Progenitor cell of endocrine pancreas (in vitro differentiated cells): ENCODE measurements around the gene GATA5. TPM values are rescaled to one million over a fixed set of nuclear protein-coding genes. Genes with fewer than 3 reads are reported as not detected.

Source experiments
- DNase-seq: peaks from one replicate; pipeline ENCODE4 v3.0.0; 2021; ENCODE audit warnings: low spot score; ENCODE audit not compliant: unreplicated experiment
- H3K27ac Mint-ChIP-seq: 2 replicates; pipeline ENCODE4 v1.8.0; 2021; ENCODE audit warnings: mild to moderate bottlenecking, moderate library complexity, mixed read lengths
- H3K27me3 Mint-ChIP-seq: 2 replicates; pipeline ENCODE4 v1.8.0; 2021; ENCODE audit warnings: mixed read lengths
- H3K36me3 Mint-ChIP-seq: 2 replicates; pipeline ENCODE4 v1.8.0; 2022; ENCODE audit warnings: mixed read lengths; ENCODE audit not compliant: insufficient read depth
- H3K4me1 Mint-ChIP-seq: 2 replicates; pipeline ENCODE4 v1.8.0; 2021; ENCODE audit warnings: low read depth, mixed read lengths
- H3K4me3 Mint-ChIP-seq: 2 replicates; pipeline ENCODE4 v1.8.0; 2021; ENCODE audit warnings: low read depth, mild to moderate bottlenecking, moderate library complexity, mixed read lengths
- H3K9me3 Mint-ChIP-seq: 2 replicates; pipeline ENCODE4 v1.8.0; 2021; ENCODE audit warnings: low read depth, mixed read lengths
- total RNA-seq: library from RNA; stranded (reverse); gene quantifications from 2 replicates; pipeline ENCODE4 v1.2.1, GENCODE V29; 2021
- TF ChIP-seq, protein P1 (sequence below): fragments of 200-600 bp; sonication (generic); IDR thresholded peaks from one replicate; pipeline ENCODE4 v1.5.0; 2021; ENCODE audit warnings: antibody characterized with exemption, mild to moderate bottlenecking; ENCODE audit not compliant: unreplicated experiment

Gene GATA5
- total RNA-seq, 1 donor from 2014 or later: 3.8 TPM

GRCh38 chr20:62418709-62419487 is 56.9 kb downstream of the GATA5 start:
- no peak for DNase-seq
- H3K27me3 Mint-ChIP-seq: peaks cover 4% of the 10 kb centered on the region

DNA sequence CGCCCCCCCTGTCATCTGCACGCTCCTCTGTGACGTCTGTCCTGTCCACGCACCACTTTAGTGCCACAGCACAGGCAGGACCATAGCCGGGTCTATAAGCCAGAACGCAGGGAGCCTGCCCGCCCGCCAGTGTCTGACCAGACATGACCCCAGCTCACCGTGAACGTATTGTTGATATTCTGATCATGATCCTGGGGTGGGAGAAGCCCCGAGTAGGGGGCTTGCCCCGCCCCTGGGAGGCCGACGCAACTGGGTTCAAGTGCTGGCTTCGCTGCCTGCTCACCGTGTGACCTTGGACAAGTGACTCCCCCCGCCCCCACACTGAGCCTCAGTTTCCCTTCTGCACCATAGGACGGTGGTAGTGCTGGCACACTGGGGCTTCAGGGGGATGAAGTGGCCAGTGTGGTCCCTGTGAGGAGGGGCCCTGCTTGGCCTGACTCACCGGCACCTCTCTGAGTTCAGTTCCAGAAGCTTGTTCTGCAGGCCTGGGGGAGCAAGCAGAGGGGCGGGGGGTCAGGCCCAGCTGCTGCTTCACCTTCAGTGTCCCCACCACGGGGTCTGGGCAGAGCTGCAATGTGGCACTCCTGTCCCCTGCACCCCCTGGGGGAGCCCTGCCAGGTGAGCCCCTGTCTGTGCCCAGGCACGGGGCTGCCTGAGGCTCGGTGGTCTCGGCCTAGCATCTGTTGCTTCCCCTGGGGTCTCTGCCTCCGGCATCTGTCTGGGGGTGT is 57.6 kb downstream of the GATA5 start:
- TF ChIP-seq, protein P1, sequence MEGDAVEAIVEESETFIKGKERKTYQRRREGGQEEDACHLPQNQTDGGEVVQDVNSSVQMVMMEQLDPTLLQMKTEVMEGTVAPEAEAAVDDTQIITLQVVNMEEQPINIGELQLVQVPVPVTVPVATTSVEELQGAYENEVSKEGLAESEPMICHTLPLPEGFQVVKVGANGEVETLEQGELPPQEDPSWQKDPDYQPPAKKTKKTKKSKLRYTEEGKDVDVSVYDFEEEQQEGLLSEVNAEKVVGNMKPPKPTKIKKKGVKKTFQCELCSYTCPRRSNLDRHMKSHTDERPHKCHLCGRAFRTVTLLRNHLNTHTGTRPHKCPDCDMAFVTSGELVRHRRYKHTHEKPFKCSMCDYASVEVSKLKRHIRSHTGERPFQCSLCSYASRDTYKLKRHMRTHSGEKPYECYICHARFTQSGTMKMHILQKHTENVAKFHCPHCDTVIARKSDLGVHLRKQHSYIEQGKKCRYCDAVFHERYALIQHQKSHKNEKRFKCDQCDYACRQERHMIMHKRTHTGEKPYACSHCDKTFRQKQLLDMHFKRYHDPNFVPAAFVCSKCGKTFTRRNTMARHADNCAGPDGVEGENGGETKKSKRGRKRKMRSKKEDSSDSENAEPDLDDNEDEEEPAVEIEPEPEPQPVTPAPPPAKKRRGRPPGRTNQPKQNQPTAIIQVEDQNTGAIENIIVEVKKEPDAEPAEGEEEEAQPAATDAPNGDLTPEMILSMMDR: no peak
- H3K27ac Mint-ChIP-seq: no peak overlapping the region
- no peaks in the 10 kb centered on the region for H3K4me1 Mint-ChIP-seq
- no peak for DNase-seq
- no peak overlapping the region for H3K4me3 Mint-ChIP-seq
- H3K9me3 Mint-ChIP-seq: no peaks in the 10 kb centered on the region
- H3K27me3 Mint-ChIP-seq: peaks cover 4% of the 10 kb centered on the region
- peaks cover 3% of the 10 kb centered on the region for H3K36me3 Mint-ChIP-seq

More at GRCh38 chr20:62418709-62419487, 56.9 kb downstream of the GATA5 start:
- TF ChIP-seq, protein P1: no peak
- Mint-ChIP-seq H3K27ac (no peak overlapping the region), H3K9me3 (no peaks in the 10 kb centered on the region), H3K36me3 (peaks cover 3% of the 10 kb centered on the region), H3K4me1 (no peaks in the 10 kb centered on the region), H3K4me3 (no peak overlapping the region)

GRCh38 chr20:62416651-62417637 is 58.9 kb downstream of the GATA5 start:
- H3K36me3 Mint-ChIP-seq: peaks cover 3% of the 10 kb centered on the region
- H3K9me3 Mint-ChIP-seq: no peaks in the 10 kb centered on the region
- H3K27me3 Mint-ChIP-seq: peaks cover 4% of the 10 kb centered on the region
- no peak for DNase-seq
- TF ChIP-seq, protein P1: no peak
- no peak overlapping the region for H3K4me3 Mint-ChIP-seq
- H3K4me1 Mint-ChIP-seq: no peaks in the 10 kb centered on the region
- H3K27ac Mint-ChIP-seq: no peak overlapping the region

DNA sequence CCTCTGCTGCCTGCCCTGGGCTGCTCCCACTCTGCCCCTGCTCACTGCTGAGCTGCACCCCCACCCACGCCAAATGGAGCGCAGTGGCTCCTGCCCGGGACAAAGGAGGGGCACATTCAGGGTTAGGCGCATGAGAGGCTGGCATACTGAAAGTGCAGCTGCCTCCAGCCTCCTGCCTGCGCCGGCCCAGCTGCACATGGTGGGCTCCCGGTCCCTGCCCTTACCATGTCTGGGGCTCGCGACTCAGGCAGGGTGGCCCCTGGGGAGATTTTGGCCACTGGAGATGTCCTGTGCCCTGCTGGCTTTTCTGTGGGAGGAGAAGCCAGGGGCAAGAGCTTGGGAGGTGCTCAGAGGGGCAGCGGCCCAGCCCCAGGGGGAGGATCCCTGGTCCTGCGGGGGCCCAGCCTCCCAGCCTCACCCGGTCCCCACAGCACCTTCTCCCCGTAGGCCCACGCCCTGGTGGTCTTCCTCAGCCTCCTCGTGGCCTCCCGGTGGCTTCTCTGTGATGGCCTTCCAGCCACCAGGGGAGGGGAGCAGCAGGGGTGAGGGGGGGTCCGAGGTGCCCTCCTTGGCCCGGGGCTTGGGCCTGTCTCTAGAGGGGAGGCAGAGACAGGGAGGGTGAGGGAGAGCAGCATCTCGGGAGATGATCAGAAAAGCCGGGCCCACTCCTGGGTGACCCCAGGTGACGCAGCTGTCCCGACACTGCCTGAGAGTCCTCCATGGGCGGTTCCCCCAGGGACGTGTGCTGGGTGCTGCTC is 60.3 kb downstream of the GATA5 start:
- Mint-ChIP-seq H3K9me3 (no peaks in the 10 kb centered on the region), H3K36me3 (peaks cover 1% of the 10 kb centered on the region), H3K27ac (no peak overlapping the region), H3K4me1 (no peaks in the 10 kb centered on the region), H3K27me3 (peaks cover 4% of the 10 kb centered on the region), H3K4me3 (no peak overlapping the region)
- TF ChIP-seq, protein P1: no peak
- no peak for DNase-seq
